HCT116 (cell line): ENCODE measurements around the gene CASQ1.

Source experiments
- ELF1 ChIP-seq: IDR thresholded peaks from 2 replicates; pipeline ENCODE4 v1.6.1; 2012; ENCODE audit warnings: low read depth, borderline replicate concordance
- EZH2 ChIP-seq: fragments of 200-600 bp; sonication (generic); IDR thresholded peaks from 2 replicates; pipeline ENCODE4 v1.6.1; 2017; ENCODE audit warnings: antibody characterized with exemption, mixed run types
- EZH2phosphoT487 ChIP-seq: fragments of 200-600 bp; IDR thresholded peaks from 2 replicates; pipeline ENCODE4 v1.6.1; 2018; ENCODE audit warnings: antibody characterized with exemption, borderline replicate concordance
- JUND ChIP-seq: IDR thresholded peaks from 2 replicates; pipeline ENCODE4 v1.6.1; 2012
- POLR2A ChIP-seq: IDR thresholded peaks from 2 replicates; pipeline ENCODE4 v1.7.0; 2011; ENCODE audit warnings: borderline replicate concordance; ENCODE audit not compliant: insufficient read depth, insufficient read length; ENCODE audit errors: extremely low read depth
- POLR2AphosphoS5 ChIP-seq: IDR thresholded peaks from 2 replicates; pipeline ENCODE4 v1.6.1; 2011; ENCODE audit warnings: mild to moderate bottlenecking, low read depth, low read length, moderate library complexity
- RAD21 ChIP-seq: IDR thresholded peaks from 2 replicates; pipeline ENCODE4 v1.6.1; 2012; ENCODE audit warnings: low read depth, mild to moderate bottlenecking
- SIN3A ChIP-seq: IDR thresholded peaks from 2 replicates; pipeline ENCODE4 v1.6.1; 2012; ENCODE audit warnings: low read depth
- SP1 ChIP-seq: IDR thresholded peaks from 2 replicates; pipeline ENCODE4 v1.6.1; 2012; ENCODE audit warnings: low read depth
- TF ChIP-seq, protein P1 (sequence below), 3 experiments: fragments of 200-600 bp in 1 of 3; sonication (generic) in 1 of 3; IDR thresholded peaks in 2 of 3; conservative IDR thresholded peaks in 1 of 3; 2 replicates each; pipeline ENCODE4 v1.5.1; 2012 to 2017; ENCODE audit warnings: low read depth in 2 of 3, low read length in 2 of 3, antibody characterized with exemption in 1 of 3, borderline replicate concordance in 1 of 3, control low read depth in 1 of 3, mild to moderate bottlenecking in 1 of 3, mixed read lengths in 1 of 3, mixed run types in 1 of 3, moderate library complexity in 1 of 3; ENCODE audit not compliant: insufficient read depth in 1 of 3
- TF ChIP-seq, protein P2 (sequence below): IDR thresholded peaks from 2 replicates; pipeline ENCODE4 v1.6.1; 2012; ENCODE audit warnings: low read depth

DNA sequence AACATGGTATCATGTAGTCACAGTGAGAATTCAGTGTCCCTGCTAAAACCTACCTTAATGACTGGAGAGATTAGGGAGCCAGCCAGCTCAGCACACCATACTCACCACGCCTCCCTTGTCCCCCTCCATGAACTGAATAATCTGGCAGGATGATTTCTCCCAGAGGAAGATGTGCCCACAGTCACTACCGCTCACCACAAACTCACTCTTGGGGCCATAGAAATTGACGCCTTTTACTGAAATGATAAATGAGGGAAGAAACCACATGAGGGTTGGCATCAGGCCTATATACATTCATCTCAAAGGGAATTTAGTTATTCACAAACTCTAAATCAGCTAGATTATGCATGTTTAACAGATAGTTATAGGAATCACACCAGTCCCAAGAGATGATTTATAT, 32.2 kb downstream of the CASQ1 start:
- TF ChIP-seq, protein P1, sequence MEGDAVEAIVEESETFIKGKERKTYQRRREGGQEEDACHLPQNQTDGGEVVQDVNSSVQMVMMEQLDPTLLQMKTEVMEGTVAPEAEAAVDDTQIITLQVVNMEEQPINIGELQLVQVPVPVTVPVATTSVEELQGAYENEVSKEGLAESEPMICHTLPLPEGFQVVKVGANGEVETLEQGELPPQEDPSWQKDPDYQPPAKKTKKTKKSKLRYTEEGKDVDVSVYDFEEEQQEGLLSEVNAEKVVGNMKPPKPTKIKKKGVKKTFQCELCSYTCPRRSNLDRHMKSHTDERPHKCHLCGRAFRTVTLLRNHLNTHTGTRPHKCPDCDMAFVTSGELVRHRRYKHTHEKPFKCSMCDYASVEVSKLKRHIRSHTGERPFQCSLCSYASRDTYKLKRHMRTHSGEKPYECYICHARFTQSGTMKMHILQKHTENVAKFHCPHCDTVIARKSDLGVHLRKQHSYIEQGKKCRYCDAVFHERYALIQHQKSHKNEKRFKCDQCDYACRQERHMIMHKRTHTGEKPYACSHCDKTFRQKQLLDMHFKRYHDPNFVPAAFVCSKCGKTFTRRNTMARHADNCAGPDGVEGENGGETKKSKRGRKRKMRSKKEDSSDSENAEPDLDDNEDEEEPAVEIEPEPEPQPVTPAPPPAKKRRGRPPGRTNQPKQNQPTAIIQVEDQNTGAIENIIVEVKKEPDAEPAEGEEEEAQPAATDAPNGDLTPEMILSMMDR (IDR thresholded peaks at IDR 0.05 in 2 of 3, conservative IDR thresholded peaks at IDR 0.05 in 1 of 3; ENCODE audit: borderline replicate concordance in 1 of 3, insufficient read depth in 1 of 3, low read depth in 2 of 3, low read length in 2 of 3) = no peak
- no peak for TF ChIP-seq EZH2
- no peak for TF ChIP-seq SIN3A
- TF ChIP-seq POLR2AphosphoS5 = no peak
- TF ChIP-seq ELF1 = no peak
- no peak for TF ChIP-seq SP1
- TF ChIP-seq JUND = no peak
- TF ChIP-seq, protein P2, sequence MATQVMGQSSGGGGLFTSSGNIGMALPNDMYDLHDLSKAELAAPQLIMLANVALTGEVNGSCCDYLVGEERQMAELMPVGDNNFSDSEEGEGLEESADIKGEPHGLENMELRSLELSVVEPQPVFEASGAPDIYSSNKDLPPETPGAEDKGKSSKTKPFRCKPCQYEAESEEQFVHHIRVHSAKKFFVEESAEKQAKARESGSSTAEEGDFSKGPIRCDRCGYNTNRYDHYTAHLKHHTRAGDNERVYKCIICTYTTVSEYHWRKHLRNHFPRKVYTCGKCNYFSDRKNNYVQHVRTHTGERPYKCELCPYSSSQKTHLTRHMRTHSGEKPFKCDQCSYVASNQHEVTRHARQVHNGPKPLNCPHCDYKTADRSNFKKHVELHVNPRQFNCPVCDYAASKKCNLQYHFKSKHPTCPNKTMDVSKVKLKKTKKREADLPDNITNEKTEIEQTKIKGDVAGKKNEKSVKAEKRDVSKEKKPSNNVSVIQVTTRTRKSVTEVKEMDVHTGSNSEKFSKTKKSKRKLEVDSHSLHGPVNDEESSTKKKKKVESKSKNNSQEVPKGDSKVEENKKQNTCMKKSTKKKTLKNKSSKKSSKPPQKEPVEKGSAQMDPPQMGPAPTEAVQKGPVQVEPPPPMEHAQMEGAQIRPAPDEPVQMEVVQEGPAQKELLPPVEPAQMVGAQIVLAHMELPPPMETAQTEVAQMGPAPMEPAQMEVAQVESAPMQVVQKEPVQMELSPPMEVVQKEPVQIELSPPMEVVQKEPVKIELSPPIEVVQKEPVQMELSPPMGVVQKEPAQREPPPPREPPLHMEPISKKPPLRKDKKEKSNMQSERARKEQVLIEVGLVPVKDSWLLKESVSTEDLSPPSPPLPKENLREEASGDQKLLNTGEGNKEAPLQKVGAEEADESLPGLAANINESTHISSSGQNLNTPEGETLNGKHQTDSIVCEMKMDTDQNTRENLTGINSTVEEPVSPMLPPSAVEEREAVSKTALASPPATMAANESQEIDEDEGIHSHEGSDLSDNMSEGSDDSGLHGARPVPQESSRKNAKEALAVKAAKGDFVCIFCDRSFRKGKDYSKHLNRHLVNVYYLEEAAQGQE = no peak
- TF ChIP-seq POLR2A = no peak
- TF ChIP-seq EZH2phosphoT487 = no peak
- no peak for TF ChIP-seq RAD21
